Measurements from ENCODE around the gene WFIKKN1. TPM values are rescaled to one million over a fixed set of nuclear protein-coding genes. Genes with fewer than 3 reads are reported as not detected.

WFIKKN1 gene
- total and polyA plus RNA-seq, 2 of the 13 experiments (the other 11 are each of a cell fraction or from before 2014, with no cell fraction given) = 1.7 to 4.9 TPM

DNA sequence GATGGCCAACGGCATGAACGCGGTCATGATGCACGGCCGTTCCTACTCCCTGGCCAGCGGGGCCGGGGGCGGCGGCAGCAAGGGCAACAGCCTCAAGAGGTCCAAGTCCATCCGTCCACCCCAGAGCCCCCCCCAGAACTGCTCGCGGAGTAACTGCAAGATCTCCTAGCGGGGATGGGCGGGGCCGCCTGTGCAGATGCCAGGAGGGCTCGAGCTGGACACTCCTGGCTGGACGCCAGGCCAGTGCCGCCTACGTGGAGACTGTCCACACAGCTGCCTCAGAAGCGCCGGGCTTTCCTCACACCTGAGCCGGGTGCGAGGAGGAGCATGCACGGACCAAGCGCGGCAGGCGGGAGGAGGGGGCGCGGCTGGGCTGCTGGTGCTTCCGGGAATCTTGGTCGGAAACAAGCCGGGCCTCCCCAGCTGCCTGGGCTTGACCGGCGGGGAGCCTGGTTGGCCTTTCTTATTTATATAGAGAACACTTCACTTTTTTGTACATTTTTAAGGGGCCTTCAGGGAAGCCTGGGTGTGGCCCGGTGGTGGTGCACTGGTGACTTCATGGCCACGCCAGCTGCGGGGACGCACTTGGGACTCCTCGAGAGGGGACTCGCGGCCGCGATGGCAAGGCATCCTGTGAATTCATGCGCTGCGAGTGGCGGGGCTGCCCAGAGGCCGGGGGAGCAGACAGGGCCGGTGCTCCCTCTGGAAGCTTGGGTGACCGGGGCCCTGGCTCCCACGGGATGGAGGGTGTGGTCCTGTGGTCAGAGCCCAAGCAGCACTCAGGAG lies 3.1 kb upstream of the WFIKKN1 start:
- Histone ChIP-seq H3K36me3 (replicated peaks in 1 of 2; ENCODE audit: control insufficient read depth in 1 of 2, insufficient read depth in 2 of 2, low read length in 2 of 2) (peaks cover 4% of the 10 kb centered on the region in 2 experiments; a peak in 2 of 5 replicates), H4K20me1 (ENCODE audit: insufficient read depth, low read length) (no peaks in the 10 kb centered on the region), H3K27me3 (ENCODE audit: control insufficient read depth in 1 of 2, insufficient read depth in 2 of 2, low read length in 2 of 2) (no peaks in the 10 kb centered on the region), H3K4me2 (ENCODE audit: low read depth, low read length) (no peak overlapping the region), H3K4me1 (ENCODE audit: insufficient read depth, low read length) (peaks cover 19% of the 10 kb centered on the region), H2AFZ (ENCODE audit: low read length) (no peak overlapping the region), H3K9ac (ENCODE audit: insufficient read depth, low read depth, low read length) (no peak overlapping the region), H3K79me2 (ENCODE audit: insufficient read depth, low read length) (no peaks in the 10 kb centered on the region), H3K4me3 (replicated peaks in 1 of 3; ENCODE audit: insufficient read depth in 1 of 3, low read depth in 2 of 3, low read length in 3 of 3) (no peak overlapping the region), H3K9me3 (ENCODE audit: low read length) (no peaks in the 10 kb centered on the region), H3K27ac (ENCODE audit: extremely low read length, insufficient read depth, low read length) (no peak overlapping the region)
- WGBS (ENCODE audit: low lambda C conversion rate) = 89% methylated on average over 28 of the region's 50 CpGs
- no peak for FAIRE-seq
- BruUV-seq (replicated peaks) = no TSS peak
- in situ Hi-C loops (cut with HindIII; ENCODE audit: extremely low pct_ligation_motif_present, low pct_unique_long_range_greater_than_20kb) = no loop called here
- CTCF ChIA-PET (ENCODE audit: low intra/inter-chr PET ratio, low total read pairs) = no interaction called here
- intact Hi-C loops (cut with micrococcal nuclease; ENCODE audit: unreplicated experiment) = no loop called here
- no peak for ATAC-seq
- POLR2A ChIA-PET = interaction anchor here (1.0 kb wide), 1 partner anchor 9 kb away, joined by 3 read pairs; the partner anchor contains the start of gene METTL26
- DNase-seq (ENCODE audit: low spot score) = no peak
- TF ChIP-seq ZNF224 (CRISPR knock-in tag; IDR thresholded peaks at IDR 0.05) (no peak), ZNF460 (CRISPR knock-in tag; IDR thresholded peaks at IDR 0.05; ENCODE audit: borderline replicate concordance) (no peak), NCOR1 (IDR thresholded peaks at IDR 0.05; ENCODE audit: borderline replicate concordance, low read length) (no peak), ZC3H4 (CRISPR knock-in tag; IDR thresholded peaks at IDR 0.05; ENCODE audit: borderline replicate concordance) (no peak), ZFX (CRISPR knock-in tag; IDR thresholded peaks at IDR 0.05; ENCODE audit: low read depth) (no peak), SPEN (CRISPR knock-in tag; IDR thresholded peaks at IDR 0.05; ENCODE audit: low read depth) (no peak), IKZF4 (CRISPR knock-in tag; IDR thresholded peaks at IDR 0.05; ENCODE audit: borderline replicate concordance, low read depth, not compliant biosample characterization) (no peak), ZNF672 (CRISPR knock-in tag; IDR thresholded peaks at IDR 0.05) (no peak), MXD4 (CRISPR knock-in tag; IDR thresholded peaks at IDR 0.05) (no peak), BRD4 (CRISPR knock-in tag; IDR thresholded peaks at IDR 0.05) (no peak), JUND (CRISPR knock-in tag; IDR thresholded peaks at IDR 0.05) (no peak), ZNF713 (CRISPR knock-in tag; IDR thresholded peaks at IDR 0.05) (no peak), NR2F2 (IDR thresholded peaks at IDR 0.05; ENCODE audit: borderline replicate concordance, low read depth) (no peak), EZH2 (conservative IDR thresholded peaks at IDR 0.05; ENCODE audit: low read depth, low read length) (no peak), AGO2 (optimal IDR thresholded peaks at IDR 0.05; ENCODE audit: low read depth, low read length) (peak; percentile 71)
- TF ChIP-seq, protein P1, sequence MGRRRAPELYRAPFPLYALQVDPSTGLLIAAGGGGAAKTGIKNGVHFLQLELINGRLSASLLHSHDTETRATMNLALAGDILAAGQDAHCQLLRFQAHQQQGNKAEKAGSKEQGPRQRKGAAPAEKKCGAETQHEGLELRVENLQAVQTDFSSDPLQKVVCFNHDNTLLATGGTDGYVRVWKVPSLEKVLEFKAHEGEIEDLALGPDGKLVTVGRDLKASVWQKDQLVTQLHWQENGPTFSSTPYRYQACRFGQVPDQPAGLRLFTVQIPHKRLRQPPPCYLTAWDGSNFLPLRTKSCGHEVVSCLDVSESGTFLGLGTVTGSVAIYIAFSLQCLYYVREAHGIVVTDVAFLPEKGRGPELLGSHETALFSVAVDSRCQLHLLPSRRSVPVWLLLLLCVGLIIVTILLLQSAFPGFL (CRISPR knock-in tag; IDR thresholded peaks at IDR 0.05) = no peak
- TF ChIP-seq, protein P2, sequence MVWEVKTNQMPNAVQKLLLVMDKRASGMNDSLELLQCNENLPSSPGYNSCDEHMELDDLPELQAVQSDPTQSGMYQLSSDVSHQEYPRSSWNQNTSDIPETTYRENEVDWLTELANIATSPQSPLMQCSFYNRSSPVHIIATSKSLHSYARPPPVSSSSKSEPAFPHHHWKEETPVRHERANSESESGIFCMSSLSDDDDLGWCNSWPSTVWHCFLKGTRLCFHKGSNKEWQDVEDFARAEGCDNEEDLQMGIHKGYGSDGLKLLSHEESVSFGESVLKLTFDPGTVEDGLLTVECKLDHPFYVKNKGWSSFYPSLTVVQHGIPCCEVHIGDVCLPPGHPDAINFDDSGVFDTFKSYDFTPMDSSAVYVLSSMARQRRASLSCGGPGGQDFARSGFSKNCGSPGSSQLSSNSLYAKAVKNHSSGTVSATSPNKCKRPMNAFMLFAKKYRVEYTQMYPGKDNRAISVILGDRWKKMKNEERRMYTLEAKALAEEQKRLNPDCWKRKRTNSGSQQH (CRISPR knock-in tag; IDR thresholded peaks at IDR 0.05; ENCODE audit: low read depth) = no peak
- TF ChIP-seq, protein P3, sequence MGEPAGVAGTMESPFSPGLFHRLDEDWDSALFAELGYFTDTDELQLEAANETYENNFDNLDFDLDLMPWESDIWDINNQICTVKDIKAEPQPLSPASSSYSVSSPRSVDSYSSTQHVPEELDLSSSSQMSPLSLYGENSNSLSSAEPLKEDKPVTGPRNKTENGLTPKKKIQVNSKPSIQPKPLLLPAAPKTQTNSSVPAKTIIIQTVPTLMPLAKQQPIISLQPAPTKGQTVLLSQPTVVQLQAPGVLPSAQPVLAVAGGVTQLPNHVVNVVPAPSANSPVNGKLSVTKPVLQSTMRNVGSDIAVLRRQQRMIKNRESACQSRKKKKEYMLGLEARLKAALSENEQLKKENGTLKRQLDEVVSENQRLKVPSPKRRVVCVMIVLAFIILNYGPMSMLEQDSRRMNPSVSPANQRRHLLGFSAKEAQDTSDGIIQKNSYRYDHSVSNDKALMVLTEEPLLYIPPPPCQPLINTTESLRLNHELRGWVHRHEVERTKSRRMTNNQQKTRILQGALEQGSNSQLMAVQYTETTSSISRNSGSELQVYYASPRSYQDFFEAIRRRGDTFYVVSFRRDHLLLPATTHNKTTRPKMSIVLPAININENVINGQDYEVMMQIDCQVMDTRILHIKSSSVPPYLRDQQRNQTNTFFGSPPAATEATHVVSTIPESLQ (CRISPR knock-in tag; conservative IDR thresholded peaks at IDR 0.05) = no peak
- TF ChIP-seq, protein P4, sequence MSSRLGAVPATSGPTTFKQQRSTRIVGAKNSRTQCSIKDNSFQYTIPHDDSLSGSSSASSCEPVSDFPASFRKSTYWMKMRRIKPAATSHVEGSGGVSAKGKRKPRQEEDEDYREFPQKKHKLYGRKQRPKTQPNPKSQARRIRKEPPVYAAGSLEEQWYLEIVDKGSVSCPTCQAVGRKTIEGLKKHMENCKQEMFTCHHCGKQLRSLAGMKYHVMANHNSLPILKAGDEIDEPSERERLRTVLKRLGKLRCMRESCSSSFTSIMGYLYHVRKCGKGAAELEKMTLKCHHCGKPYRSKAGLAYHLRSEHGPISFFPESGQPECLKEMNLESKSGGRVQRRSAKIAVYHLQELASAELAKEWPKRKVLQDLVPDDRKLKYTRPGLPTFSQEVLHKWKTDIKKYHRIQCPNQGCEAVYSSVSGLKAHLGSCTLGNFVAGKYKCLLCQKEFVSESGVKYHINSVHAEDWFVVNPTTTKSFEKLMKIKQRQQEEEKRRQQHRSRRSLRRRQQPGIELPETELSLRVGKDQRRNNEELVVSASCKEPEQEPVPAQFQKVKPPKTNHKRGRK (CRISPR knock-in tag; IDR thresholded peaks at IDR 0.05) = no peak
